GM12878 (cell line): Measurements from ENCODE around the gene ERC1. TPM values are rescaled to one million over a fixed set of nuclear protein-coding genes. Genes with fewer than 3 reads are reported as not detected.
A peak's percentile ranks its signal among the peaks of the same experiment; 100 is the strongest.

Experiments
- ATAC-seq: fragments of 200-7000 bp; cut with Tn5 transposase; 3 replicates; pipeline ENCODE4 v1.9.1; 2020; ENCODE audit warnings: mild to moderate bottlenecking, moderate library complexity
- Bru-seq: library from RNA; stranded (reverse); fragments of 400-500 nt; gene quantifications from one replicate; lab custom pipeline; 2021; lab: Mats Ljungman, UMichigan
- BruChase-seq, 2 experiments: library from RNA; stranded (reverse); fragments of 400-500 nt; gene quantifications; one replicate each; lab custom pipeline; 2021; lab: Mats Ljungman, UMichigan
- BruUV-seq: library from RNA; stranded (reverse); fragments of 400-500 nt; replicated peaks from 2 replicates; lab custom pipeline; 2021; lab: Mats Ljungman, UMichigan
- CTCF ChIA-PET: fragments of 300-600 bp; sonication (Branson Sonifier 250); formaldehyde crosslinking; extraction: SDS; loops from one replicate; lab custom pipeline; 2021; ENCODE audit warnings: inconsistent platforms; lab: Yijun Ruan, JAX
- POLR2A ChIA-PET: fragments of 350-600 bp; formaldehyde crosslinking; extraction: SDS; loops from one replicate; lab custom pipeline; 2021; ENCODE audit warnings: inconsistent platforms; lab: Charles Lee
- RAD21 ChIA-PET: fragments of 300-600 bp; sonication (Branson Sonifier 250); formaldehyde crosslinking; loops from one replicate; lab custom pipeline; 2023; ENCODE audit warnings: antibody characterized with exemption; ENCODE audit not compliant: unreplicated experiment; lab: Charles Lee
- SMC1A ChIA-PET: fragments of 300-600 bp; sonication (Branson Sonifier 250); formaldehyde crosslinking; loops from one replicate; lab custom pipeline; 2023; ENCODE audit not compliant: unreplicated experiment, uncharacterized antibody; lab: Charles Lee
- DNase-seq: peaks from one replicate; pipeline ENCODE4 v3.0.0-alpha.2; 2011; ENCODE audit warnings: low read depth, low spot score
- FAIRE-seq: peaks from 3 replicates; lab custom pipeline; 2011; peaks lifted over from hg19 to GRCh38; lab: Jason Lieb, UNC
- H2AFZ ChIP-seq: 2 replicates; pipeline ENCODE4 v1.6.0; 2011; ENCODE audit warnings: low read depth, low read length, control low read depth; ENCODE audit not compliant: control insufficient read depth
- H3K27ac ChIP-seq: 2 replicates; pipeline ENCODE4 v1.5.1; 2011; ENCODE audit warnings: control low read depth; ENCODE audit not compliant: control insufficient read depth, insufficient read depth
- H3K27me3 ChIP-seq, 2 experiments: replicated peaks in 1 of 2; 2 replicates each; pipeline versions ENCODE4 v1.6.0 to v1.6.1; 2011; ENCODE audit warnings: low read length in 1 of 2; ENCODE audit not compliant: control insufficient read depth in 2 of 2, insufficient read depth in 2 of 2
- H3K36me3 ChIP-seq, 2 experiments: 2 replicates each; pipeline ENCODE4 v1.5.1; 2011; ENCODE audit warnings: low read length in 1 of 2; ENCODE audit not compliant: control insufficient read depth in 2 of 2, insufficient read depth in 2 of 2
- H3K4me1 ChIP-seq: 2 replicates; pipeline ENCODE4 v1.6.1; 2011; ENCODE audit warnings: mild to moderate bottlenecking, low read length, moderate library complexity, mixed read lengths; ENCODE audit not compliant: control insufficient read depth, insufficient read depth
- H3K4me2 ChIP-seq: 2 replicates; pipeline ENCODE4 v1.6.0; 2011; ENCODE audit warnings: control low read depth; ENCODE audit not compliant: control insufficient read depth, insufficient read depth
- H3K4me3 ChIP-seq: fragments of 200-600 bp; sonication (generic); 2 replicates; pipeline ENCODE4 v1.5.1; 2016
- H3K79me2 ChIP-seq: 2 replicates; pipeline ENCODE4 v1.6.0; 2011; ENCODE audit warnings: low read length; ENCODE audit not compliant: control insufficient read depth, insufficient read depth
- H3K9ac ChIP-seq: 2 replicates; pipeline ENCODE4 v1.8.0; 2011; ENCODE audit warnings: low read length, control low read depth, mixed read lengths; ENCODE audit not compliant: control insufficient read depth, insufficient read depth
- H3K9me3 ChIP-seq: replicated peaks from 3 replicates; pipeline ENCODE4 v1.5.1; 2011; ENCODE audit warnings: mild to moderate bottlenecking, low read length; ENCODE audit not compliant: control insufficient read depth, insufficient read depth
- H4K20me1 ChIP-seq: 2 replicates; pipeline ENCODE4 v1.6.0; 2011; ENCODE audit not compliant: control insufficient read depth, insufficient read depth
- BHLHE40 ChIP-seq, 2 experiments: fragments of 450-650 bp in 1 of 2; IDR thresholded peaks; 2 replicates each; pipeline ENCODE4 v1.6.1; 2011 to 2017; ENCODE audit warnings: low read depth in 2 of 2, borderline replicate concordance in 1 of 2, improper control_type of control experiment in 1 of 2, low read length in 1 of 2, mild to moderate bottlenecking in 1 of 2
- BRCA1 ChIP-seq: IDR thresholded peaks from 2 replicates; pipeline ENCODE4 v1.6.1; 2011; ENCODE audit warnings: low read depth, low read length, improper control_type of control experiment
- CBX5 ChIP-seq: sonication (generic); IDR thresholded peaks from 2 replicates; pipeline ENCODE4 v1.6.1; 2016; ENCODE audit warnings: low read depth, moderate library complexity, mild to moderate bottlenecking, inconsistent platforms
- DPF2 ChIP-seq: fragments of 450-650 bp; IDR thresholded peaks from 2 replicates; pipeline ENCODE4 v1.6.1; 2017; ENCODE audit warnings: mild to moderate bottlenecking
- FOXK2 ChIP-seq: fragments of 450-650 bp; IDR thresholded peaks from 2 replicates; pipeline ENCODE4 v1.6.1; 2017; ENCODE audit warnings: mild to moderate bottlenecking, moderate library complexity
- NFYA ChIP-seq: IDR thresholded peaks from 2 replicates; pipeline ENCODE4 v1.6.1; 2011; ENCODE audit warnings: low read depth, mild to moderate bottlenecking, low read length, improper control_type of control experiment, borderline replicate concordance
- TARDBP ChIP-seq: IDR thresholded peaks from 2 replicates; pipeline ENCODE4 v1.6.1; 2016; ENCODE audit warnings: borderline replicate concordance
- WGBS: methylation state at CpG from one replicate; pipeline ENCODE4 v1.1.6; 2016; ENCODE audit warnings: low lambda C conversion rate; ENCODE audit not compliant: insufficient replicate concordance, insufficient coverage; ENCODE audit errors: missing lambda C conversion rate; 5-methylcytosine and 5-hydroxymethylcytosine counted together
- in situ Hi-C: fragments of 300-500 bp; cut with MboI; formaldehyde crosslinking; loops from 9 replicates; pipeline ENCODE4 v1.14.3; 2018; ENCODE audit warnings: mixed read lengths
- intact Hi-C: fragments of 100-400 bp; cut with micrococcal nuclease; formaldehyde crosslinking; loops from one replicate; pipeline ENCODE4 v1.14.2; 2022; ENCODE audit not compliant: unreplicated experiment
- long read RNA-seq, 2 experiments: library from polyadenylated mRNA; unstranded; transcript quantifications; one replicate each; pipeline ENCODE4 v2.0.0, GENCODE V29; 2019 to 2020
- polyA minus RNA-seq, 3 experiments: library from RNA; depleted of rRNA, polyadenylated mRNA; stranded (reverse); fragments of >200 nt; gene quantifications; 2 replicates each; pipeline ENCODE4 v1.2.3, GENCODE V29; 2011
- polyA plus RNA-seq, 11 experiments: library from polyadenylated mRNA; depleted of rRNA in 4 of 11; unstranded in 6 of 11; stranded (reverse) in 5 of 11; fragments of >200 nt; fragmentation: Nextera tagmentation in 4 of 11; fragmentation: Illumina TruSeq in 1 of 11; extraction: Ambion mirVana in 4 of 11; extraction: Trizol in 1 of 11; gene quantifications; 1 replicate in 1 of 11; 2 replicates in 10 of 11; pipeline versions ENCODE4 v1.2.1 to v1.2.3, GENCODE V29; 2011 to 2016; ENCODE audit warnings: inconsistent platforms in 2 of 11, missing spikeins in 2 of 11, low read depth in 1 of 11
- total RNA-seq, 4 experiments: library from RNA; depleted of rRNA in 3 of 4; stranded (reverse); fragments of >200 nt in 3 of 4; fragmentation: Illumina TruSeq in 1 of 4; extraction: Trizol in 1 of 4; gene quantifications; 2 replicates each; pipeline versions ENCODE4 v1.2.1 to v1.2.3, GENCODE V29; 2013 to 2021
- TF ChIP-seq, protein P1 (sequence below): fragments of 450-650 bp; IDR thresholded peaks from 2 replicates; pipeline ENCODE4 v1.6.1; 2017; ENCODE audit warnings: mild to moderate bottlenecking, moderate library complexity
- TF ChIP-seq, protein P2 (sequence below): fragments of 450-650 bp; IDR thresholded peaks from 2 replicates; pipeline ENCODE4 v1.6.1; 2016; ENCODE audit warnings: mild to moderate bottlenecking
- TF ChIP-seq, protein P3 (sequence below): fragments of 450-650 bp; conservative IDR thresholded peaks from 2 replicates; pipeline ENCODE4 v1.6.1; 2017; ENCODE audit warnings: mild to moderate bottlenecking, moderate library complexity

Gene ERC1
- 68.5 and 75.2 TPM in 2 replicates for total RNA-seq (2013; cell fraction: nucleolus; rRNA removed)
- 3.2 and 5.0 TPM in 2 replicates for total RNA-seq (2014; rRNA removed)
- 7.0 and 7.2 TPM in 2 replicates for total RNA-seq (2014; rRNA removed; fragmentation: Illumina TruSeq; extraction: Trizol)
- total RNA-seq (2021) = 6.6 and 7.7 TPM in 2 replicates
- 1.6 TPM for polyA plus RNA-seq (2011; ENCODE audit: low read depth)
- polyA plus RNA-seq (2011; rRNA removed) = 8.0 and 9.3 TPM in 2 replicates
- 5.9 and 7.4 TPM in 2 replicates for polyA plus RNA-seq (2011; cell fraction: cytosol; rRNA removed)
- polyA plus RNA-seq (2011; cell fraction: nucleus; rRNA removed) = 6.2 and 6.3 TPM in 2 replicates
- 1.4 and 2.1 TPM in 2 replicates for polyA plus RNA-seq (2012)
- polyA plus RNA-seq (2014; fragmentation: Illumina TruSeq; extraction: Trizol) = 4.4 and 4.8 TPM in 2 replicates
- polyA plus RNA-seq (2014; fragmentation: Nextera tagmentation; extraction: Ambion mirVana) = 1 to 10 TPM in 1 of 2 experiments, under 1 TPM in 1; 0.75 to 1.6 TPM
- 2.3 and 2.7 TPM in 2 replicates for polyA plus RNA-seq (2014; rRNA removed)
- polyA plus RNA-seq (2016; fragmentation: Nextera tagmentation; extraction: Ambion mirVana) = 1 to 10 TPM; 5.5 to 5.7 TPM
- 24.5 and 27.1 TPM in 2 replicates for polyA minus RNA-seq (2011; rRNA and poly(A)+ RNA removed)
- 7.9 and 11.3 TPM in 2 replicates for polyA minus RNA-seq (2011; cell fraction: cytosol; rRNA and poly(A)+ RNA removed)
- polyA minus RNA-seq (2011; cell fraction: nucleus; rRNA and poly(A)+ RNA removed) = 21.9 and 27.0 TPM in 2 replicates
- Bru-seq, nascent RNA = percentile 56 among the genes with signal in this experiment
- BruChase-seq, experiment 1, labeled RNA remaining after a 6-hour chase = percentile 57 among the genes with signal in this experiment
- BruChase-seq, experiment 2, labeled RNA remaining after a 2-hour chase = percentile 56 among the genes with signal in this experiment
- long read RNA-seq, experiment 1, partial matches to known transcripts = 0 of 2 reads
- long read RNA-seq, experiment 1, other reads (novel, unspliced or antisense) = 2 of 2 reads
- long read RNA-seq, experiment 2, partial matches to known transcripts = 11 of 29 reads
- long read RNA-seq, experiment 2, other reads (novel, unspliced or antisense) = 17 of 29 reads

DNA sequence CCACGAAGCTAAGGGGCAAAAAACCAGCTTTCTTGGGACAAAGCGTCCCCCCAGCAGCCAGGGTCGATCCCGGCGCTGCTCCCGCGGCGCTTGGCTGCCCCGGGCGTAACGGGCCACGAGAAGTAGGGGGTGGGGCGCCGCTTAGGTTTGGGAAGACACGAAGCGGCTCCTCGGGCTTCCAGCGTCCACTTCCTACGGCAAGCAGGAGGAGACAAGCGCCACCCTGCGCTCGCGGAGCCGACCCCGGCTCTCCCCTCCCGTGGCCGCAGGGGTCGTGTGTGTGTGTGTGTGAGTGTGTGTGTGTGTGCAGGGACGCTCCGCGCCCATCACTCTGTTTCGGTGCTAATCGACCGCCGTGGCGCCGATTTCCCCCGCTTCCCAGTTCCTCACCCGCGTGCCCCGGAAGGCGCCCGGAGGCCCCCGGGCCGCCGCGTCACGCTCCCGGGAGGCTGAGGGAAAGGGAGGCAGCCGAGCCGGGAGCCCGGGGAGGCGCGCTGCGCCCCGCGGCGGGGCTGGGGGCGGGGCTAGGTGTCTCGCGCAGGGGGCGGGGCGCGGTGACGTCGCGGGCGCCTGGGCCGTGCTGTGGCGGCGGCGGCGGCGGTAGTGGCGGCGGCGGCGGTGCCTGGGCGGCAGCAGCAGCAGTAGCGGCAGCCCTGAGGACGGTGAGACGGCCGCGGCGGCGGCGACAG lies at the start of gene ERC1:
Gene ERC1 (plus strand): TSS at position 563 of the 689 bp plus-strand sequence. CDS start 36,681 bp downstream, outside the sequence.
- Histone ChIP-seq H3K79me2 (no peaks in the 10 kb centered on the region), H2AFZ (peak within 1 kb of the TSS; percentile 94), H3K4me2 (peak within 1 kb of the TSS; percentile 98), H3K27me3 (peaks cover 1 to 13% of the 10 kb centered on the region in 2 experiments; a peak in 1 of 4 replicates), H3K27ac (no peak within 1 kb of the TSS), H3K36me3 (no peaks in the 10 kb centered on the region), H3K4me1 (no peaks in the 10 kb centered on the region; the same call in 1 of the 2 replicates), H3K4me3 (peak within 1 kb of the TSS; percentile 87), H3K9me3 (no peaks in the 10 kb centered on the region), H3K9ac (peak within 1 kb of the TSS; percentile 64), H4K20me1 (no peaks in the 10 kb centered on the region)
- under 1% methylated on average over 66 of the region's 87 CpGs for WGBS
- POLR2A ChIA-PET = interaction anchor here (0.6 kb wide), 1 partner anchor 196 kb away, joined by 5 read pairs; no protein-coding TSS in a partner anchor
- in situ Hi-C loops = no loop called here
- no TSS peak for BruUV-seq
- intact Hi-C loops = loop anchor here (2.0 kb wide), 1 partner anchor 32 kb away; no protein-coding TSS in a partner anchor
- no peak for DNase-seq
- CTCF ChIA-PET = interaction anchor here (0.6 to 1.5 kb wide), 5 partner anchors 9 to 176 kb away, joined by 3 to 4 read pairs (median 3); partner anchors contain the start of gene RAD52
- RAD21 ChIA-PET = interaction anchor here (0.5 to 1.7 kb wide), 5 partner anchors 39 to 102 kb away, joined by 3 to 6 read pairs (median 4); partner anchors contain the start of gene RAD52
- ATAC-seq = peak; percentile 94
- SMC1A ChIA-PET = interaction anchor here (0.7 to 1.7 kb wide), 5 partner anchors 23 to 612 kb away, joined by 3 to 11 read pairs (median 4); no protein-coding TSS in a partner anchor
- FAIRE-seq = no peak
- no peak for TF ChIP-seq FOXK2
- TF ChIP-seq CBX5 = no peak
- TF ChIP-seq BRCA1 = no peak
- TF ChIP-seq NFYA = no peak
- peak in 1 of 2 experiments; percentile 52; a peak in 2 of 4 replicates for TF ChIP-seq BHLHE40 (IDR thresholded peaks at IDR 0.05; ENCODE audit: borderline replicate concordance in 1 of 2, low read depth in 2 of 2, low read length in 1 of 2)
- TF ChIP-seq DPF2 = peak; percentile 79
- TF ChIP-seq TARDBP = no peak
- TF ChIP-seq, protein P1, sequence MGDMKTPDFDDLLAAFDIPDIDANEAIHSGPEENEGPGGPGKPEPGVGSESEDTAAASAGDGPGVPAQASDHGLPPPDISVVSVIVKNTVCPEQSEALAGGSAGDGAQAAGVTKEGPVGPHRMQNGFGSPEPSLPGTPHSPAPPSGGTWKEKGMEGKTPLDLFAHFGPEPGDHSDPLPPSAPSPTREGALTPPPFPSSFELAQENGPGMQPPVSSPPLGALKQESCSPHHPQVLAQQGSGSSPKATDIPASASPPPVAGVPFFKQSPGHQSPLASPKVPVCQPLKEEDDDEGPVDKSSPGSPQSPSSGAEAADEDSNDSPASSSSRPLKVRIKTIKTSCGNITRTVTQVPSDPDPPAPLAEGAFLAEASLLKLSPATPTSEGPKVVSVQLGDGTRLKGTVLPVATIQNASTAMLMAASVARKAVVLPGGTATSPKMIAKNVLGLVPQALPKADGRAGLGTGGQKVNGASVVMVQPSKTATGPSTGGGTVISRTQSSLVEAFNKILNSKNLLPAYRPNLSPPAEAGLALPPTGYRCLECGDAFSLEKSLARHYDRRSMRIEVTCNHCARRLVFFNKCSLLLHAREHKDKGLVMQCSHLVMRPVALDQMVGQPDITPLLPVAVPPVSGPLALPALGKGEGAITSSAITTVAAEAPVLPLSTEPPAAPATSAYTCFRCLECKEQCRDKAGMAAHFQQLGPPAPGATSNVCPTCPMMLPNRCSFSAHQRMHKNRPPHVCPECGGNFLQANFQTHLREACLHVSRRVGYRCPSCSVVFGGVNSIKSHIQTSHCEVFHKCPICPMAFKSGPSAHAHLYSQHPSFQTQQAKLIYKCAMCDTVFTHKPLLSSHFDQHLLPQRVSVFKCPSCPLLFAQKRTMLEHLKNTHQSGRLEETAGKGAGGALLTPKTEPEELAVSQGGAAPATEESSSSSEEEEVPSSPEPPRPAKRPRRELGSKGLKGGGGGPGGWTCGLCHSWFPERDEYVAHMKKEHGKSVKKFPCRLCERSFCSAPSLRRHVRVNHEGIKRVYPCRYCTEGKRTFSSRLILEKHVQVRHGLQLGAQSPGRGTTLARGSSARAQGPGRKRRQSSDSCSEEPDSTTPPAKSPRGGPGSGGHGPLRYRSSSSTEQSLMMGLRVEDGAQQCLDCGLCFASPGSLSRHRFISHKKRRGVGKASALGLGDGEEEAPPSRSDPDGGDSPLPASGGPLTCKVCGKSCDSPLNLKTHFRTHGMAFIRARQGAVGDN = 0 out of 2 replicates have a peak, but pooled peaks have one; percentile 63
- TF ChIP-seq, protein P2, sequence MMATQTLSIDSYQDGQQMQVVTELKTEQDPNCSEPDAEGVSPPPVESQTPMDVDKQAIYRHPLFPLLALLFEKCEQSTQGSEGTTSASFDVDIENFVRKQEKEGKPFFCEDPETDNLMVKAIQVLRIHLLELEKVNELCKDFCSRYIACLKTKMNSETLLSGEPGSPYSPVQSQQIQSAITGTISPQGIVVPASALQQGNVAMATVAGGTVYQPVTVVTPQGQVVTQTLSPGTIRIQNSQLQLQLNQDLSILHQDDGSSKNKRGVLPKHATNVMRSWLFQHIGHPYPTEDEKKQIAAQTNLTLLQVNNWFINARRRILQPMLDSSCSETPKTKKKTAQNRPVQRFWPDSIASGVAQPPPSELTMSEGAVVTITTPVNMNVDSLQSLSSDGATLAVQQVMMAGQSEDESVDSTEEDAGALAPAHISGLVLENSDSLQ = 0 out of 2 replicates have a peak, but pooled peaks have one; percentile 24
- TF ChIP-seq, protein P3, sequence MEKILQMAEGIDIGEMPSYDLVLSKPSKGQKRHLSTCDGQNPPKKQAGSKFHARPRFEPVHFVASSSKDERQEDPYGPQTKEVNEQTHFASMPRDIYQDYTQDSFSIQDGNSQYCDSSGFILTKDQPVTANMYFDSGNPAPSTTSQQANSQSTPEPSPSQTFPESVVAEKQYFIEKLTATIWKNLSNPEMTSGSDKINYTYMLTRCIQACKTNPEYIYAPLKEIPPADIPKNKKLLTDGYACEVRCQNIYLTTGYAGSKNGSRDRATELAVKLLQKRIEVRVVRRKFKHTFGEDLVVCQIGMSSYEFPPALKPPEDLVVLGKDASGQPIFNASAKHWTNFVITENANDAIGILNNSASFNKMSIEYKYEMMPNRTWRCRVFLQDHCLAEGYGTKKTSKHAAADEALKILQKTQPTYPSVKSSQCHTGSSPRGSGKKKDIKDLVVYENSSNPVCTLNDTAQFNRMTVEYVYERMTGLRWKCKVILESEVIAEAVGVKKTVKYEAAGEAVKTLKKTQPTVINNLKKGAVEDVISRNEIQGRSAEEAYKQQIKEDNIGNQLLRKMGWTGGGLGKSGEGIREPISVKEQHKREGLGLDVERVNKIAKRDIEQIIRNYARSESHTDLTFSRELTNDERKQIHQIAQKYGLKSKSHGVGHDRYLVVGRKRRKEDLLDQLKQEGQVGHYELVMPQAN = no peak; the same call in none of the 2 replicates
